22Rv1 (cell line): ENCODE data around the gene PPP3CB.

ENCODE experiments used
- H3K27ac ChIP-seq: fragments of 450-650 bp; 2 replicates; pipeline ENCODE4 v1.5.1; 2017
- ZFX ChIP-seq: fragments of 450-650 bp; IDR thresholded peaks from 2 replicates; pipeline ENCODE4 v1.6.1; 2017; ENCODE audit warnings: antibody characterized with exemption, borderline replicate concordance
- TF ChIP-seq, protein P1 (sequence below): fragments of 450-650 bp; IDR thresholded peaks from 2 replicates; pipeline ENCODE4 v1.5.1; 2017; ENCODE audit warnings: mild to moderate bottlenecking

The PPP3CB gene

GRCh38 chr10:73480158-73480557, 15.7 kb downstream of the PPP3CB start:
- TF ChIP-seq, protein P1, sequence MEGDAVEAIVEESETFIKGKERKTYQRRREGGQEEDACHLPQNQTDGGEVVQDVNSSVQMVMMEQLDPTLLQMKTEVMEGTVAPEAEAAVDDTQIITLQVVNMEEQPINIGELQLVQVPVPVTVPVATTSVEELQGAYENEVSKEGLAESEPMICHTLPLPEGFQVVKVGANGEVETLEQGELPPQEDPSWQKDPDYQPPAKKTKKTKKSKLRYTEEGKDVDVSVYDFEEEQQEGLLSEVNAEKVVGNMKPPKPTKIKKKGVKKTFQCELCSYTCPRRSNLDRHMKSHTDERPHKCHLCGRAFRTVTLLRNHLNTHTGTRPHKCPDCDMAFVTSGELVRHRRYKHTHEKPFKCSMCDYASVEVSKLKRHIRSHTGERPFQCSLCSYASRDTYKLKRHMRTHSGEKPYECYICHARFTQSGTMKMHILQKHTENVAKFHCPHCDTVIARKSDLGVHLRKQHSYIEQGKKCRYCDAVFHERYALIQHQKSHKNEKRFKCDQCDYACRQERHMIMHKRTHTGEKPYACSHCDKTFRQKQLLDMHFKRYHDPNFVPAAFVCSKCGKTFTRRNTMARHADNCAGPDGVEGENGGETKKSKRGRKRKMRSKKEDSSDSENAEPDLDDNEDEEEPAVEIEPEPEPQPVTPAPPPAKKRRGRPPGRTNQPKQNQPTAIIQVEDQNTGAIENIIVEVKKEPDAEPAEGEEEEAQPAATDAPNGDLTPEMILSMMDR: no peak
- TF ChIP-seq ZFX: no peak
- H3K27ac ChIP-seq: no peak overlapping the region

- no peak overlapping the region for H3K27ac ChIP-seq
- TF ChIP-seq ZFX: no peak
- TF ChIP-seq, protein P1: no peak
Measured at GRCh38 chr10:73478636-73479035, 17.2 kb downstream of the PPP3CB start.

DNA sequence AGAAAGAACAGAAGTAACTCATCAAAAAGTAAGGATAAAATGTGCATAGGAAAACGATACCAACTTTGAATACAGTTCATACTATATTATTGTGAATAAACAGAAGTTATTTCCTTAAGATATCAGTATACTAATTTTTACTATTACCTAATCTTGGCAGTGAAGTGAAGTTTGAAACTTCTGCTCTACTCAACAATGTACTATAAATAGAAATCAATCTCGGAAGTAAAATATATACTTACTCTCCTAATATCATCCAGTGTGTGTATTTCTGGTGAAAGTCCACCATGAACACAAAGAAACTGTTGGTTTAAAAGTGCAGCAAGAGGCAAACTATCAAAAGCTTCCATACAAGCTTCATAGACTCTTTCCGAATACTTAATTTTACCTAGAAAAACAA, 24.6 kb downstream of the PPP3CB start:
- TF ChIP-seq ZFX: no peak
- TF ChIP-seq, protein P1: no peak
- H3K27ac ChIP-seq: no peak overlapping the region

DNA sequence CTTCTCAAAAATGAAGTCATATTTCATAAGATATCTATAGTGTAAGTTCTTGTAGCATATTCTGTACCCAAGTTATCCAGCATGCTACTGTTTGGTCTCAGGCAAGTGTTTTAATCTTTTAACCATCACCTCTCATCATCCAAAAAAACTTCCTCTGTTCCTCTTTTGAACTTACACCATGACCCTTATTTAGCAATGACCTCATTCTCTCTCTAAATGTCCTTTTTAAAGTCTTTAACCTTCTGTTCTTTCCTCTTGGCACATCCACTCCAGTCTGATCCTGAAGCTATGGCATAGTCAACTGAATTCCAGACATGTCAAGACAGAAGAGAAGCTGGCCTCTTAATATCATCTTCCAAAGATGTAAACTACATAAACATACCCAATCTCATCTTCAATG, 26.2 kb downstream of the PPP3CB start:
- H3K27ac ChIP-seq: no peak overlapping the region
- TF ChIP-seq, protein P1: no peak
- no peak for TF ChIP-seq ZFX

GRCh38 chr10:73467206-73467605, 28.6 kb downstream of the PPP3CB start:
- no peak for TF ChIP-seq ZFX
- TF ChIP-seq, protein P1: no peak
- no peak overlapping the region for H3K27ac ChIP-seq

GRCh38 chr10:73465978-73466726, 29.7 kb downstream of the PPP3CB start:
- TF ChIP-seq ZFX: no peak
- TF ChIP-seq, protein P1: no peak
- H3K27ac ChIP-seq: no peak overlapping the region

DNA sequence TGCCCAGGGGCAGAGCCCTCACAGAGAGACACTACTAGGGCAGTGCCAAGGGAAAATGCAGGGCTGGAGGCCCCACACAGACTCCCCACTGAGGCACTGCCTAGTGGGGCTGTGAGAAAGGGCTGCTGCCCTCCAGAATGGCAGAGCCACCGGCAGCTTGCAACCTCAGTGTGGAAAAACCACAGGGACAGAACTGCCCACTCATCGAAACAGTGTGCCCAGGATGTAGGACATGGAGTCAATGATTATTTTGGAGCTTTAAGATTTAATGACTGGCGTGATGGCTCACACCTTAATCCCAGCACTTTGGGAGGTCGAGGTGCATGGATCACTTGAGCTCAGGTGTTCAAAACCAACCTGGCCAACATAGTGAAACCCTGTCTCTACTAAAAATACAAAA, 34.9 kb downstream of the PPP3CB start:
- no peak overlapping the region for H3K27ac ChIP-seq
- TF ChIP-seq ZFX: no peak
